ENCODE measurements around the gene JPT2.

- no peak for TF ChIP-seq CTCF (IDR thresholded peaks at IDR 0.05)
- TF ChIP-seq TP53 (CRISPR knock-in tag; IDR thresholded peaks at IDR 0.05) = no peak
- TF ChIP-seq CDX4 (CRISPR knock-in tag; IDR thresholded peaks at IDR 0.05; ENCODE audit: borderline replicate concordance) = no peak
- TF ChIP-seq HMGXB4 (CRISPR knock-in tag; IDR thresholded peaks at IDR 0.05) = no peak
- TF ChIP-seq E2F4 (CRISPR knock-in tag; IDR thresholded peaks at IDR 0.05; ENCODE audit: borderline replicate concordance, low read depth) = no peak
- TF ChIP-seq JUN (CRISPR knock-in tag; IDR thresholded peaks at IDR 0.05) = no peak
- TF ChIP-seq ZNF138 (CRISPR knock-in tag; conservative IDR thresholded peaks at IDR 0.05) = no peak
- TF ChIP-seq TEAD1 (CRISPR knock-in tag; IDR thresholded peaks at IDR 0.05) = no peak
- no peak for TF ChIP-seq IRF1 (CRISPR knock-in tag; IDR thresholded peaks at IDR 0.05)
- no peak for TF ChIP-seq NFE2L1 (CRISPR knock-in tag; IDR thresholded peaks at IDR 0.05)
- no peak for TF ChIP-seq ZNF423 (CRISPR knock-in tag; IDR thresholded peaks at IDR 0.05)
These were observed 740 bp upstream of the JPT2 start for GRCh38 chr16:1677339-1677738.

Data from WTC11 (cell line).